HG02678 (cell line): ENCODE results near the gene FSIP1.

ENCODE experiments used
- ATAC-seq: cut with Tn5 transposase; IDR thresholded peaks from one replicate; pipeline ENCODE4 v1.9.1; 2021; ENCODE audit warnings: mild to moderate bottlenecking, moderate library complexity; ENCODE audit not compliant: unreplicated experiment

Gene FSIP1

GRCh38 chr15:39585389-39585841 lies 197.2 kb downstream of the FSIP1 start:
- no peak for ATAC-seq

GRCh38 chr15:39584662-39585388 lies 197.8 kb downstream of the FSIP1 start:
- no peak for ATAC-seq

- ATAC-seq = no peak
These were observed 198.4 kb downstream of the FSIP1 start for GRCh38 chr15:39584266-39584659.

- ATAC-seq = no peak
These were observed 198.9 kb downstream of the FSIP1 start for GRCh38 chr15:39583596-39584265.

GRCh38 chr15:39582977-39583595 lies 199.6 kb downstream of the FSIP1 start:
- no peak for ATAC-seq

- no peak for ATAC-seq
These were observed 200.2 kb downstream of the FSIP1 start for GRCh38 chr15:39582286-39582976.

GRCh38 chr15:39581793-39582285 lies 200.8 kb downstream of the FSIP1 start:
- no peak for ATAC-seq

- ATAC-seq = no peak
These were observed 201.3 kb downstream of the FSIP1 start for GRCh38 chr15:39581242-39581792.

GRCh38 chr15:39580485-39581241 lies 202.0 kb downstream of the FSIP1 start, which contains the start of gene THBS1:
Gene THBS1 (plus strand): TSS chr15:39581079. CDS start chr15:39581858, 779 bp downstream.
- ATAC-seq = peak; percentile 3

GRCh38 chr15:39580117-39580484 lies 202.5 kb downstream of the FSIP1 start:
- ATAC-seq = peak; percentile 88

GRCh38 chr15:39579487-39580116 lies 203.0 kb downstream of the FSIP1 start:
- no peak for ATAC-seq

GRCh38 chr15:39578851-39579486 lies 203.7 kb downstream of the FSIP1 start:
- ATAC-seq = no peak

GRCh38 chr15:39575180-39575579 lies 207.5 kb downstream of the FSIP1 start:
- no peak for ATAC-seq

GRCh38 chr15:39574427-39574826 lies 208.2 kb downstream of the FSIP1 start:
- no peak for ATAC-seq

- no peak for ATAC-seq
These were observed 208.8 kb downstream of the FSIP1 start for GRCh38 chr15:39573844-39574243.

GRCh38 chr15:39573287-39573686 lies 209.4 kb downstream of the FSIP1 start:
- no peak for ATAC-seq

- ATAC-seq = no peak
These were observed 216.8 kb downstream of the FSIP1 start for GRCh38 chr15:39565851-39566250.

GRCh38 chr15:39564972-39565665 lies 217.5 kb downstream of the FSIP1 start:
- ATAC-seq = no peak

- no peak for ATAC-seq
These were observed 224.2 kb downstream of the FSIP1 start for GRCh38 chr15:39558421-39558820.
